ENCODE results near the gene CD164. TPM values are rescaled to one million over a fixed set of nuclear protein-coding genes. Genes with fewer than 3 reads are reported as not detected.

The CD164 gene
- total and polyA plus RNA-seq, 2 of the 13 experiments (the other 11 are each of a cell fraction or from before 2014, with no cell fraction given) = 222 to 293 TPM

DNA sequence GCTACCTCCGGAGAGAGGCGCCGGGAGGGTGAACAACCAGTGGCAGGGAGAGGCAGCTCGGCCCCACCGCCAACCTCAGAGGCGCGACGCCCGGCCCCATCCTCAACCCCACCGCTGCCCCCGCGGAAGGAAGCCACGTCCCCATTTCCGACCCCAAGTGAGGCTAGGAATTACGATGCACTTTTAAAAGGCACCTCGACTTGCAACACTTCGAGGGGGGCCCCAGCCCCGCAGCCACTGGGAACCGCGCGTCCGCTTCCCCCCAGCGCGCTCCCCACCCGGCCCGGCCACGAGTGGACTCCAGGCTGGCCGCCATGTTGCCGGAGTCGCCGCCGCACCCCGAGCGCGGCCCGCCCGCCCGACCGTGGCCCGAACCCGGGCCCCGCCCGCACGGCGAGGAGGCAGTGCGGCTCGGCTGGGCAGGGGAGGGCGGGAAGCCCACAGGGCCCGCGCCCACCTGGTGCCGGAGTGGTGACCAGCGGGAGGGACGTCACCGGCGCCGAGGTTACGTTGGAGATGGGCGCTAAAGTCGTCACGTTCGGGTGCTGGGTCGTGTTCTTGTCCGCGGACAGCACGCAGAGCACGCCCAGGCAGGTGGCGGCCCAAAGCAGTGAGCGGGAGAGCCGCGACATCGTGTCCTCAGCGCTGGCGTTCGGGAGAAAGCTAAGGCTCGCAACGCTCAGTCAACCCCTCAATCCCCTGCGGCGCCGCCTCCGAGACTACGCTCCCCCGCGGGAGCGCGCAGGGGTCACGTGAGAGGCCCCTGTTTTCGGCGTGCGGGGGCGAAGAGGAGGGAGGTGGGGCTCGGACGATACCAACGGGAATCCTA, at the start of gene CD164 (continued):
- TF ChIP-seq, protein P1, sequence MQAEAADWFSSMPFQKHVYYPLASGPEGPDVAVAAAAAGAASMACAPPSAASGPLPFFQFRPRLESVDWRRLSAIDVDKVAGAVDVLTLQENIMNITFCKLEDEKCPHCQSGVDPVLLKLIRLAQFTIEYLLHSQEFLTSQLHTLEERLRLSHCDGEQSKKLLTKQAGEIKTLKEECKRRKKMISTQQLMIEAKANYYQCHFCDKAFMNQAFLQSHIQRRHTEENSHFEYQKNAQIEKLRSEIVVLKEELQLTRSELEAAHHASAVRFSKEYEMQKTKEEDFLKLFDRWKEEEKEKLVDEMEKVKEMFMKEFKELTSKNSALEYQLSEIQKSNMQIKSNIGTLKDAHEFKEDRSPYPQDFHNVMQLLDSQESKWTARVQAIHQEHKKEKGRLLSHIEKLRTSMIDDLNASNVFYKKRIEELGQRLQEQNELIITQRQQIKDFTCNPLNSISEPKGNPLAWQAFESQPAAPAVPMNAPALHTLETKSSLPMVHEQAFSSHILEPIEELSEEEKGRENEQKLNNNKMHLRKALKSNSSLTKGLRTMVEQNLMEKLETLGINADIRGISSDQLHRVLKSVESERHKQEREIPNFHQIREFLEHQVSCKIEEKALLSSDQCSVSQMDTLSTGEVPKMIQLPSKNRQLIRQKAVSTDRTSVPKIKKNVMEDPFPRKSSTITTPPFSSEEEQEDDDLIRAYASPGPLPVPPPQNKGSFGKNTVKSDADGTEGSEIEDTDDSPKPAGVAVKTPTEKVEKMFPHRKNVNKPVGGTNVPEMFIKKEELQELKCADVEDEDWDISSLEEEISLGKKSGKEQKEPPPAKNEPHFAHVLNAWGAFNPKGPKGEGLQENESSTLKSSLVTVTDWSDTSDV (CRISPR knock-in tag; IDR thresholded peaks at IDR 0.05) = no peak
- TF ChIP-seq ZNF720 (CRISPR knock-in tag; IDR thresholded peaks at IDR 0.05) (no peak; the same call in 1 of the 2 replicates), RARG (CRISPR knock-in tag; IDR thresholded peaks at IDR 0.05; ENCODE audit: low read depth) (no peak), KDM2A (CRISPR knock-in tag; IDR thresholded peaks at IDR 0.05; ENCODE audit: borderline replicate concordance, low read depth) (peak; percentile 75), NRL (CRISPR knock-in tag; IDR thresholded peaks at IDR 0.05; ENCODE audit: borderline replicate concordance) (peak; percentile 87), ZNF558 (CRISPR knock-in tag; IDR thresholded peaks at IDR 0.05; ENCODE audit: borderline replicate concordance) (no peak; the same call in 1 of the 2 replicates), ZSCAN21 (CRISPR knock-in tag; IDR thresholded peaks at IDR 0.05; ENCODE audit: borderline replicate concordance) (peak; percentile 76; the same call in 1 of the 2 replicates), ZNF75D (CRISPR knock-in tag; IDR thresholded peaks at IDR 0.05; ENCODE audit: borderline replicate concordance) (no peak), GLI4 (CRISPR knock-in tag; IDR thresholded peaks at IDR 0.05; ENCODE audit: borderline replicate concordance) (no peak)
- TF ChIP-seq, protein P2, sequence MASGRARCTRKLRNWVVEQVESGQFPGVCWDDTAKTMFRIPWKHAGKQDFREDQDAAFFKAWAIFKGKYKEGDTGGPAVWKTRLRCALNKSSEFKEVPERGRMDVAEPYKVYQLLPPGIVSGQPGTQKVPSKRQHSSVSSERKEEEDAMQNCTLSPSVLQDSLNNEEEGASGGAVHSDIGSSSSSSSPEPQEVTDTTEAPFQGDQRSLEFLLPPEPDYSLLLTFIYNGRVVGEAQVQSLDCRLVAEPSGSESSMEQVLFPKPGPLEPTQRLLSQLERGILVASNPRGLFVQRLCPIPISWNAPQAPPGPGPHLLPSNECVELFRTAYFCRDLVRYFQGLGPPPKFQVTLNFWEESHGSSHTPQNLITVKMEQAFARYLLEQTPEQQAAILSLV (CRISPR knock-in tag; IDR thresholded peaks at IDR 0.05; ENCODE audit: borderline replicate concordance) = peak; percentile 21
- TF ChIP-seq, protein P3, sequence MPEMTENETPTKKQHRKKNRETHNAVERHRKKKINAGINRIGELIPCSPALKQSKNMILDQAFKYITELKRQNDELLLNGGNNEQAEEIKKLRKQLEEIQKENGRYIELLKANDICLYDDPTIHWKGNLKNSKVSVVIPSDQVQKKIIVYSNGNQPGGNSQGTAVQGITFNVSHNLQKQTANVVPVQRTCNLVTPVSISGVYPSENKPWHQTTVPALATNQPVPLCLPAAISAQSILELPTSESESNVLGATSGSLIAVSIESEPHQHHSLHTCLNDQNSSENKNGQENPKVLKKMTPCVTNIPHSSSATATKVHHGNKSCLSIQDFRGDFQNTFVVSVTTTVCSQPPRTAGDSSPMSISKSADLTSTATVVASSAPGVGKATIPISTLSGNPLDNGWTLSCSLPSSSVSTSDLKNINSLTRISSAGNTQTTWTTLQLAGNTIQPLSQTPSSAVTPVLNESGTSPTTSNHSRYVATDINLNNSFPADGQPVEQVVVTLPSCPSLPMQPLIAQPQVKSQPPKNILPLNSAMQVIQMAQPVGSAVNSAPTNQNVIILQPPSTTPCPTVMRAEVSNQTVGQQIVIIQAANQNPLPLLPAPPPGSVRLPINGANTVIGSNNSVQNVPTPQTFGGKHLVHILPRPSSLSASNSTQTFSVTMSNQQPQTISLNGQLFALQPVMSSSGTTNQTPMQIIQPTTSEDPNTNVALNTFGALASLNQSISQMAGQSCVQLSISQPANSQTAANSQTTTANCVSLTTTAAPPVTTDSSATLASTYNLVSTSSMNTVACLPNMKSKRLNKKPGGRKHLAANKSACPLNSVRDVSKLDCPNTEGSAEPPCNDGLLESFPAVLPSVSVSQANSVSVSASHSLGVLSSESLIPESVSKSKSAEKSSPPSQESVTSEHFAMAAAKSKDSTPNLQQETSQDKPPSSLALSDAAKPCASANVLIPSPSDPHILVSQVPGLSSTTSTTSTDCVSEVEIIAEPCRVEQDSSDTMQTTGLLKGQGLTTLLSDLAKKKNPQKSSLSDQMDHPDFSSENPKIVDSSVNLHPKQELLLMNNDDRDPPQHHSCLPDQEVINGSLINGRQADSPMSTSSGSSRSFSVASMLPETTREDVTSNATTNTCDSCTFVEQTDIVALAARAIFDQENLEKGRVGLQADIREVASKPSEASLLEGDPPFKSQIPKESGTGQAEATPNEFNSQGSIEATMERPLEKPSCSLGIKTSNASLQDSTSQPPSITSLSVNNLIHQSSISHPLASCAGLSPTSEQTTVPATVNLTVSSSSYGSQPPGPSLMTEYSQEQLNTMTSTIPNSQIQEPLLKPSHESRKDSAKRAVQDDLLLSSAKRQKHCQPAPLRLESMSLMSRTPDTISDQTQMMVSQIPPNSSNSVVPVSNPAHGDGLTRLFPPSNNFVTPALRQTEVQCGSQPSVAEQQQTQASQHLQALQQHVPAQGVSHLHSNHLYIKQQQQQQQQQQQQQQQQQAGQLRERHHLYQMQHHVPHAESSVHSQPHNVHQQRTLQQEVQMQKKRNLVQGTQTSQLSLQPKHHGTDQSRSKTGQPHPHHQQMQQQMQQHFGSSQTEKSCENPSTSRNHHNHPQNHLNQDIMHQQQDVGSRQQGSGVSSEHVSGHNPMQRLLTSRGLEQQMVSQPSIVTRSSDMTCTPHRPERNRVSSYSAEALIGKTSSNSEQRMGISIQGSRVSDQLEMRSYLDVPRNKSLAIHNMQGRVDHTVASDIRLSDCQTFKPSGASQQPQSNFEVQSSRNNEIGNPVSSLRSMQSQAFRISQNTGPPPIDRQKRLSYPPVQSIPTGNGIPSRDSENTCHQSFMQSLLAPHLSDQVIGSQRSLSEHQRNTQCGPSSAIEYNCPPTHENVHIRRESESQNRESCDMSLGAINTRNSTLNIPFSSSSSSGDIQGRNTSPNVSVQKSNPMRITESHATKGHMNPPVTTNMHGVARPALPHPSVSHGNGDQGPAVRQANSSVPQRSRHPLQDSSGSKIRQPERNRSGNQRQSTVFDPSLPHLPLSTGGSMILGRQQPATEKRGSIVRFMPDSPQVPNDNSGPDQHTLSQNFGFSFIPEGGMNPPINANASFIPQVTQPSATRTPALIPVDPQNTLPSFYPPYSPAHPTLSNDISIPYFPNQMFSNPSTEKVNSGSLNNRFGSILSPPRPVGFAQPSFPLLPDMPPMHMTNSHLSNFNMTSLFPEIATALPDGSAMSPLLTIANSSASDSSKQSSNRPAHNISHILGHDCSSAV (CRISPR knock-in tag; IDR thresholded peaks at IDR 0.05; ENCODE audit: borderline replicate concordance) = no peak
- TF ChIP-seq, protein P4, sequence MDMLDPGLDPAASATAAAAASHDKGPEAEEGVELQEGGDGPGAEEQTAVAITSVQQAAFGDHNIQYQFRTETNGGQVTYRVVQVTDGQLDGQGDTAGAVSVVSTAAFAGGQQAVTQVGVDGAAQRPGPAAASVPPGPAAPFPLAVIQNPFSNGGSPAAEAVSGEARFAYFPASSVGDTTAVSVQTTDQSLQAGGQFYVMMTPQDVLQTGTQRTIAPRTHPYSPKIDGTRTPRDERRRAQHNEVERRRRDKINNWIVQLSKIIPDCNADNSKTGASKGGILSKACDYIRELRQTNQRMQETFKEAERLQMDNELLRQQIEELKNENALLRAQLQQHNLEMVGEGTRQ (IDR thresholded peaks at IDR 0.05; ENCODE audit: low read depth, low read length) = peak; percentile 79
- TF ChIP-seq, protein P4 (CRISPR knock-in tag; IDR thresholded peaks at IDR 0.05; ENCODE audit: borderline replicate concordance) = no peak

Data from HepG2 (cell line).